LHCN-M2 (cell line): ENCODE data around the gene USP2. TPM values are rescaled to one million over a fixed set of nuclear protein-coding genes. Genes with fewer than 3 reads are reported as not detected.
A peak's percentile ranks its signal among the peaks of the same experiment; 100 is the strongest.
"Not testable (repeated sequence)": the region's sequence is repeated elsewhere in the genome, so short reads cannot be mapped to it uniquely, and the experiment has no call there.

Source experiments
- DNase-seq: peaks from one replicate; pipeline ENCODE4 v3.0.0-alpha.2; 2012; ENCODE audit warnings: low read depth
- total RNA-seq: library from RNA; depleted of rRNA; stranded (reverse); fragments of >200 nt; gene quantifications from 2 replicates; pipeline ENCODE4 v1.2.3, GENCODE V29; 2014

The USP2 gene
- total RNA-seq, 1 experiment from 2014 or later: 4.0 TPM

- DNase-seq: no peak
Observed at GRCh38 chr11:119414321-119414720, 32.8 kb upstream of the USP2 start.

GRCh38 chr11:119412072-119412471, 30.6 kb upstream of the USP2 start:
- DNase-seq: no peak

GRCh38 chr11:119410501-119410900, 29.0 kb upstream of the USP2 start:
- DNase-seq: no peak

- DNase-seq: peak; percentile 26
Observed at GRCh38 chr11:119409731-119410130, 28.2 kb upstream of the USP2 start.

DNA sequence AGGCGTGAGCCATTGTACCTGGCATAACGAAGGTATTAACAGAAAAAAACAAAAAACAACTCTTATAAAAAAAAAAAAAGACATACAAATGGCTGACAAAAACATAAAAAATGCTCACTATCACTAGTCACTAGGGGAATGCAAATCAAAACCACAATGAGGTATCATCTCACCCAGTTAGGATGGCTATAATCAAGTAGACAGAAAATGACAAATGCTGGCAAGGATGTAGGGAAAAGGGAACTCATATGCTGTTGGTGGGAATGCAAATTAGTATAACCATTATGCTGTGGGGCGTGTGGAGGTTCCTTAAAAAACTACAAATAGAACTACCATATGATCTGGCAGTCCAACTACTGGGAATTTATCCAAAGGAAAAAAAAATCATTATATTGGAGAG, 24.5 kb upstream of the USP2 start:
- peak; percentile 65 for DNase-seq

DNA sequence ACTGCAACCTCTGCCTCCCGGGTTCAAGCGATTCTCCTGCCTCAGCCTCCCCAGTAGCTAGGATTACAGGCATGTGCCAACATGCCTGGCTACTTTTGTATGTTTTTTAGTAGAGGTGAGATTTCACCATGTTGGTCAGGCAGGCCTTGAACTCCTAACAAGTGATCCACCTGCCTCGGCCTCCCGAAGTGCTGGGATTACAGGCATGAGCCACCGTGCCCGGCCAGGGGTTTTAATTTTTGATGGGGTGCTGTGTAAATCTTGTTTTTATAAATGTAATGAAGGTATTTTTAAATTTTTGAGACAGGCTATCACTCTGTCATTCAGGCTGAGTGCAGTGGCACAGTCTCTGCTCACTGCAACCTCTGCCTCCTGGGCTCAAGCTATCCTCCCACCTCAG, 24.0 kb upstream of the USP2 start:
- not testable (repeated sequence) for DNase-seq

GRCh38 chr11:119404872-119405271, 23.4 kb upstream of the USP2 start:
- no peak for DNase-seq

GRCh38 chr11:119403021-119403420, 21.5 kb upstream of the USP2 start:
- DNase-seq: peak; percentile 57

- no peak for DNase-seq
Observed at GRCh38 chr11:119402470-119402869, 21.0 kb upstream of the USP2 start.

- DNase-seq: no peak
Observed at GRCh38 chr11:119400860-119401259, 19.4 kb upstream of the USP2 start.

GRCh38 chr11:119397740-119398139, 16.2 kb upstream of the USP2 start:
- no peak for DNase-seq

- no peak for DNase-seq
Observed at GRCh38 chr11:119396835-119397234, 15.3 kb upstream of the USP2 start.

GRCh38 chr11:119391275-119391674, 9.8 kb upstream of the USP2 start:
- no peak for DNase-seq

DNA sequence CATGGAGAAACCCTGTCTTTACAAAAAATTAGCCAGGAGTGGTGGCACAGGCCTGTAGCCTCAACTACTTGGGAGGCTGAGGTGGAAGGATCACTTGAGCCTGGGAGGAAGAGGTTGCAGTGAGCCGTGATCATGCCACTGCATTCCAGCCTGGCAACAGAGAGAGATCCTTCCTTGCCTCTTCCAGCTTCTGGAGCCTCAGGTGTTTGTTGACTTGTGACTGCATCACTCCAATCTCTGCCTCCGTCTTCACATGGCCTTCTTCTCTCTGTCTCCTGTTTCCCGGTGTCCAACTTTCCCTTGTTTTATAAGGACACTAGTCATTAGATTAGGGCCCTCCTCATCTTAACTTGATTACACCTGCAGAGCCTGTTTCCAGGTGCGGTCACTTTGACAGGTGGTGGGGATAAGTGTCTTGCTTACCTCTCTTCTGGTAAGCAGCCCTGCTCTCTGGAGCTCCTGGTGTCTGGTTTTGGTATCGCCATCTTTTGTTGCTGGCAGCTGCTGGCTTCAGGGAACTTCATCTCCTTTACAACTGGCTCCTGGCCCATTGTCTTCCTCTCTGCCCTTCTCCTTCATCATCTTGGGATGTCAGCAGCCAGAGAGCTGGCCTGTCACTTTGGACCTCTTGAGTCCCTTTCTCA, 8.2 kb upstream of the USP2 start:
- DNase-seq: no peak

DNA sequence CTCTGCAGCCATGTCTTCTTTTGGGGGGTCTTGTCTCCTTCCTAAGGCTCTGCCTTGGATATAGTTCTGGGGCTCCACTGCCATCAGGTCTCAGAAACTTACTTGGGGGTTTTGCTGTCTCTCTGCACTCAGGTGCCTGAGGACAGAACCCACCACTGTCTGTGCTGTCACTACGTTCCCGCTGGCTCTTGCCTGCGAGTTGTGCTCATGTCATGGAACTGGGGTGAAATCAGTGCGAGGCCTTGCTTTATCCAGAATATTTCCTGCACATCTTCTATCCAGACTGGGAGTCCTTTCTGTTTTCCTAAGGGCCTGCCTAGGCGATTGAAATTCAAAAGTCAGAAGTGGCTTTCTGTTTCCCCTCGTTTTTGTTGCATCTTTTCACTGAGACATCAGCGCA, 6.6 kb upstream of the USP2 start:
- no peak for DNase-seq

DNA sequence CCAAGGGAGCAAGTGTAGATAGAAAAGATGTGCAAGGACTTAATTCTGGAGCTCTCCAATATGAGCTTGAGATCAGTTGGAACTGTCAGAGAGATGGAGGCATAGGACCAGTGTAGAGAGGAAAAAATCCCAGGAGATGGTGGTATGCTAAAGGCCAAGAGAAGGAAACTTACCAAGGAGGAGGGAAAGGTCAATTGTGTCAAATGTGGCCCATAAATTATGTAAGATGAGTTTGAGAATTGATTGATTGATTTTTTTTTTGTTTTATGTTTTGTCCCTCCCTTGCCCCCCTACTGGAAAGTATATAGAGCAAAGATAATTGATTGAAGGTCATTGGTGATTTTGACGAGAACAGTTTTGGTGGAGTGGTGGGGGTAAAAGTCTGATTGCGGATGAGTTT, 2.8 kb upstream of the USP2 start:
- no peak for DNase-seq

GRCh38 chr11:119382513-119382912, 1.0 kb upstream of the USP2 start:
- not testable (repeated sequence) for DNase-seq

DNA sequence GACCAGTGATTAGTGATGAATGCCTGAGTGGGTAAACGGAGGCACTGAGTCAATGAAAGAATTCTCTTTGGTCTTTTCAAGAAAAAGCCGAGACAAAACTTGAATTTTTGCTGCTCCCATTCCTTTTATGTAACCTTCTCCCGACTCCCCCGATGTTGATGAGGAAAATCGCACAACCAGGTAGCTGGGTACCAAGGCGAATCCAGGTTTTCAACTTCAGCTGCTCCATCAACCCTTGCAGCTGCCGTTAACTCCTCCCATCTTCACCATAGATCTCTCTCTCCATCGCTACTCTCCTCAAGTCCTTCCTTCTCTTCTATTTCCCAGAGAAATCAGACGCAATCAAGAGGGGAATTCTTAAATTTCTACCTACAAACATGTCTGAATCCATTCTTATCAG, 611 bp upstream of the USP2 start:
- no peak for DNase-seq

- peak; percentile 47 for DNase-seq
Observed at GRCh38 chr11:119380827-119381180, 686 bp downstream of the USP2 start.

DNA sequence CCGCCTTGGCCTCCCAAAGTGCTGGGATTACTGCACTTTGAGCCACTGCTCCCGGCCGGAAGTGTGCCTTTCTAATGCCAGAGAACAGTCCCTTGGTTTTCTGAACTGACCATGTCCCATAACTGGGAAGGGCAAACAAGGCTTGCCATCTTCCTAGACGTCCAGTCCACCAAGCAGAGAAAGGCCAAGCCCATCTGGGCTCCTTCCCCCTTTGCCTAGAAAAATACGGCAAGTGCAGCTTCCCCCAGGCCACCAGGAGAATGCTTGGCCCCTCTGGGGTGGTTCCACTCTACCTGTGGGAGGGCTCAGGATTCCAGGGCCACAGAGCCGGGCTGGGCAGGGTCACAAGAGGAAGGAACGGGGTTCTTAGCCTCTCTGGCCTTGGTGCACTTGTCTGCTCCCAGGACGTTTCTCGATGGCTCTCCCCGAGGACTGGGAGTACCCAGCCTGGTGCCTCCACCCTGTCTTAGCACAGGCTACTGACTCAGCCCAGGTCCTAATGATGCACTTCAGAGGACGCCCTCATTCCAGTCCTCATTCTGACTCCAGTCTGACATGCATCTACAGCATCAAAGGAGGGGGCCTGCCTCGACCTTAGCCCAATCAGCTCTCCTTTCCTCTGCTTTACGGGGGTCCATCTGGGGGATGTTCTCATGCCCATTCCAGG, 1.2 kb downstream of the USP2 start:
- DNase-seq: no peak

DNA sequence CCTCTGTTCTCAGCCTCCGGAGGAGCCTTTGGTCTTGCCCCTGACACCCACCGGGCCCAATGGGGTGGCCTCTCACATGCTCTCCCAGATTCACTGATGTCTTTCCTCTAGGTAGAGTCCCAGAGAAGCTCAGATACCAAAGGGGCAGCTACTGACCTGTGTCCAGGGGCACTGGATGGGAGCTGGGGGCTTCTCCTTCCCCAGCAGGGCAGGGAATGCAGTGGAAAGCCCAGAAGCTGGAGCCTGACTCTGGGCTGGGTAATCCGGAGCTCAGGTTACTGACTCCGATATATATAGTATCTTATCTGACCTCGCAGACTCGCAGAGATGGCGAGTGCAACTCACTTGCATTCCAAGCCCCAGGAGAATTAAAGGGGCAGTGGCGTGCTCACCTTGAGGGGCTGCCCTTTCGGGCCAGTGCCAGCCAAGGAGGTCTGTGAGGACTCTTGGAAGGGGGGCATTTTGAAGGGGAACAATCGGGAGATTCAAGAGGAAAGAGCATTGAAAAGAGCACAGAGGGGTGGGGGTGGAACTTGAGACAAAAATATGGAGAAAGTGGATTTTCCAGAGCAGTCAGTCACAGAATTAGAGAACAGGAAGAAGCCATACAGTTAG, 2.5 kb downstream of the USP2 start:
- no peak for DNase-seq

- no peak for DNase-seq
Observed at GRCh38 chr11:119377961-119378667, 3.4 kb downstream of the USP2 start.
